ENCODE results near the gene IMP4. TPM values are rescaled to one million over a fixed set of nuclear protein-coding genes. Genes with fewer than 3 reads are reported as not detected.

The IMP4 gene
- total and polyA plus RNA-seq, 2 of the 13 experiments (the other 11 are each of a cell fraction or from before 2014, with no cell fraction given): 142 to 158 TPM

DNA sequence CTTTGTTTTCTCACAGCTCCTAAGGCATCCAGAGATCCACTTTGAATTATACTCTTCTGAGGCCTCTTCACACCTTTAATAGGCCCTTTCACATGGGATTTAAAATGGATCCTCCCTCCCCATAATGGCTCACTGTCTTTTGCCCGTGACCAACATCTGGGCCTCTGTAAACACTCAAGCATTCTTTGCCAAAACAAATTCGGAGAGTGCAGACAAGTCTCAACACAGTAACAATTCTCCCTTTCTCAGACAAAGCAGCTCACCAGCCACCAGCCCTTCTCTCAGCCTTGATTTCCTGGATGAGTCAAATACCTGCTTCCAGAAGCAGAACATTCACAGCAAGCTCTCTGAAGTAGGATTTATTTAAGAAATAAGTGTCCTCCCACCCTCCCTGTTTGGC lies 14.0 kb upstream of the IMP4 start (continued):
- TF ChIP-seq, protein P1, sequence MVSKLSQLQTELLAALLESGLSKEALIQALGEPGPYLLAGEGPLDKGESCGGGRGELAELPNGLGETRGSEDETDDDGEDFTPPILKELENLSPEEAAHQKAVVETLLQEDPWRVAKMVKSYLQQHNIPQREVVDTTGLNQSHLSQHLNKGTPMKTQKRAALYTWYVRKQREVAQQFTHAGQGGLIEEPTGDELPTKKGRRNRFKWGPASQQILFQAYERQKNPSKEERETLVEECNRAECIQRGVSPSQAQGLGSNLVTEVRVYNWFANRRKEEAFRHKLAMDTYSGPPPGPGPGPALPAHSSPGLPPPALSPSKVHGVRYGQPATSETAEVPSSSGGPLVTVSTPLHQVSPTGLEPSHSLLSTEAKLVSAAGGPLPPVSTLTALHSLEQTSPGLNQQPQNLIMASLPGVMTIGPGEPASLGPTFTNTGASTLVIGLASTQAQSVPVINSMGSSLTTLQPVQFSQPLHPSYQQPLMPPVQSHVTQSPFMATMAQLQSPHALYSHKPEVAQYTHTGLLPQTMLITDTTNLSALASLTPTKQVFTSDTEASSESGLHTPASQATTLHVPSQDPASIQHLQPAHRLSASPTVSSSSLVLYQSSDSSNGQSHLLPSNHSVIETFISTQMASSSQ (IDR thresholded peaks at IDR 0.05; ENCODE audit: low read depth): no peak
- TF ChIP-seq, protein P1 (CRISPR knock-in tag; IDR thresholded peaks at IDR 0.05; ENCODE audit: borderline replicate concordance): no peak
- TF ChIP-seq, protein P2, sequence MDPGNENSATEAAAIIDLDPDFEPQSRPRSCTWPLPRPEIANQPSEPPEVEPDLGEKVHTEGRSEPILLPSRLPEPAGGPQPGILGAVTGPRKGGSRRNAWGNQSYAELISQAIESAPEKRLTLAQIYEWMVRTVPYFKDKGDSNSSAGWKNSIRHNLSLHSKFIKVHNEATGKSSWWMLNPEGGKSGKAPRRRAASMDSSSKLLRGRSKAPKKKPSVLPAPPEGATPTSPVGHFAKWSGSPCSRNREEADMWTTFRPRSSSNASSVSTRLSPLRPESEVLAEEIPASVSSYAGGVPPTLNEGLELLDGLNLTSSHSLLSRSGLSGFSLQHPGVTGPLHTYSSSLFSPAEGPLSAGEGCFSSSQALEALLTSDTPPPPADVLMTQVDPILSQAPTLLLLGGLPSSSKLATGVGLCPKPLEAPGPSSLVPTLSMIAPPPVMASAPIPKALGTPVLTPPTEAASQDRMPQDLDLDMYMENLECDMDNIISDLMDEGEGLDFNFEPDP (CRISPR knock-in tag; conservative IDR thresholded peaks at IDR 0.05): no peak
- no peak for TF ChIP-seq SUZ12 (IDR thresholded peaks at IDR 0.05; ENCODE audit: low read depth, low read length)
- no peak for TF ChIP-seq ZNF672 (CRISPR knock-in tag; IDR thresholded peaks at IDR 0.05)
